Nephron (organoid): ENCODE measurements around the gene TRIP6.

Source experiments
- H3K27ac Mint-ChIP-seq, 3 experiments: 2 replicates each; pipeline ENCODE4 v1.8.0; 2020; ENCODE audit warnings: mixed read lengths in 3 of 3, mild to moderate bottlenecking in 2 of 3, moderate library complexity in 1 of 3
- H3K27me3 Mint-ChIP-seq: 2 replicates; pipeline ENCODE4 v1.8.0; 2021; ENCODE audit warnings: low read depth, mild to moderate bottlenecking, moderate library complexity, mixed read lengths
- H3K36me3 Mint-ChIP-seq: 2 replicates; pipeline ENCODE4 v1.8.0; 2020; ENCODE audit warnings: low read depth, mixed read lengths
- H3K4me1 Mint-ChIP-seq: 2 replicates; pipeline ENCODE4 v1.8.0; 2020; ENCODE audit warnings: mixed read lengths
- H3K4me3 Mint-ChIP-seq, 3 experiments: 2 replicates each; pipeline ENCODE4 v1.8.0; 2020; ENCODE audit warnings: mild to moderate bottlenecking in 3 of 3, mixed read lengths in 3 of 3, moderate library complexity in 2 of 3
- H3K9me3 Mint-ChIP-seq: 2 replicates; pipeline ENCODE4 v1.8.0; 2020; ENCODE audit warnings: mixed read lengths
- CTCF ChIP-seq, 3 experiments: fragments of 200-600 bp; sonication (generic); IDR thresholded peaks; one replicate each; pipeline ENCODE4 v1.5.0; 2021; ENCODE audit warnings: antibody characterized with exemption in 3 of 3; ENCODE audit not compliant: unreplicated experiment in 3 of 3

The TRIP6 gene

GRCh38 chr7:100826514-100827329, 40.5 kb upstream of the TRIP6 start:
- Mint-ChIP-seq H3K9me3 (no peaks in the 10 kb centered on the region), H3K4me3 (peak overlapping the region; percentile 90 to 96 (median 93)), H3K27me3 (peaks cover 3% of the 10 kb centered on the region), H3K36me3 (peaks cover 17% of the 10 kb centered on the region), H3K4me1 (peaks cover 22% of the 10 kb centered on the region), H3K27ac (peak overlapping the region; percentile 75 to 97 (median 76))
- no peak for TF ChIP-seq CTCF (IDR thresholded peaks at IDR 0.05; ENCODE audit: unreplicated experiment in 3 of 3)

- peak; percentile 51 to 66 (median 52) for TF ChIP-seq CTCF (IDR thresholded peaks at IDR 0.05; ENCODE audit: unreplicated experiment in 3 of 3)
- no peaks in the 10 kb centered on the region for H3K9me3 Mint-ChIP-seq
- H3K4me3 Mint-ChIP-seq, result peak within 1 kb of the TSS; percentile 99 to 100 (median 100)
- H3K27me3 Mint-ChIP-seq, result peaks cover 3% of the 10 kb centered on the region
- peaks cover 22% of the 10 kb centered on the region for H3K4me1 Mint-ChIP-seq
- H3K27ac Mint-ChIP-seq, result peak within 1 kb of the TSS; percentile 94 to 99 (median 99)
- peaks cover 13% of the 10 kb centered on the region for H3K36me3 Mint-ChIP-seq
Observed at GRCh38 chr7:100827330-100828226, 39.6 kb upstream of the TRIP6 start, which contains the start of gene EPHB4. TSS of gene EPHB4 (minus strand) at chr7:100827523. CDS start at chr7:100827030, 493 bp downstream.

- H3K27ac Mint-ChIP-seq, result peak overlapping the region; percentile 76 to 99 (median 94)
- peaks cover 22% of the 10 kb centered on the region for H3K4me1 Mint-ChIP-seq
- no peaks in the 10 kb centered on the region for H3K36me3 Mint-ChIP-seq
- H3K27me3 Mint-ChIP-seq, result peaks cover 3% of the 10 kb centered on the region
- no peaks in the 10 kb centered on the region for H3K9me3 Mint-ChIP-seq
- peak overlapping the region; percentile 99 to 100 (median 100) for H3K4me3 Mint-ChIP-seq
- TF ChIP-seq CTCF (IDR thresholded peaks at IDR 0.05; ENCODE audit: unreplicated experiment in 3 of 3), result no peak
Observed at GRCh38 chr7:100829150-100829716, 38.0 kb upstream of the TRIP6 start.

GRCh38 chr7:100830396-100830795, 36.8 kb upstream of the TRIP6 start:
- H3K36me3 Mint-ChIP-seq, result no peaks in the 10 kb centered on the region
- H3K9me3 Mint-ChIP-seq, result no peaks in the 10 kb centered on the region

GRCh38 chr7:100832281-100832633, 34.9 kb upstream of the TRIP6 start:
- Mint-ChIP-seq H3K9me3 (no peaks in the 10 kb centered on the region), H3K36me3 (no peaks in the 10 kb centered on the region), H3K27ac (peak overlapping the region in 2 of 3 experiments; percentile 83 to 96), H3K4me3 (peak overlapping the region in 1 of 3 experiments; percentile 19), H3K4me1 (peaks cover 26% of the 10 kb centered on the region), H3K27me3 (no peaks in the 10 kb centered on the region)
- no peak for TF ChIP-seq CTCF (IDR thresholded peaks at IDR 0.05; ENCODE audit: unreplicated experiment in 3 of 3)

More at GRCh38 chr7:100830396-100830795, 36.8 kb upstream of the TRIP6 start:
- Mint-ChIP-seq H3K4me3 (peak overlapping the region; percentile 32 to 44 (median 39)), H3K4me1 (peaks cover 19% of the 10 kb centered on the region), H3K27ac (peak overlapping the region; percentile 36 to 96 (median 71)), H3K27me3 (peaks cover 3% of the 10 kb centered on the region)
- TF ChIP-seq CTCF (IDR thresholded peaks at IDR 0.05; ENCODE audit: unreplicated experiment in 3 of 3), result no peak
